G401 (cell line): Measurements from ENCODE around the gene TH. TPM values are rescaled to one million over a fixed set of nuclear protein-coding genes. Genes with fewer than 3 reads are reported as not detected.

Source experiments
- DNase-seq: peaks from one replicate; pipeline ENCODE4 v3.0.0-alpha.2; 2015; ENCODE audit warnings: low spot score
- in situ Hi-C: cut with HindIII; loops from 2 replicates; pipeline ENCODE4 v1.10.0; 2016; ENCODE audit warnings: low sequenced_read_pairs, mixed read lengths
- total RNA-seq: library from RNA; depleted of rRNA; stranded (reverse); fragments of >200 nt; shearing (Covaris generic); gene quantifications from 2 replicates; pipeline ENCODE4 v1.2.3, GENCODE V29; 2014; rRNA removed

The TH gene
- total RNA-seq: 0.49 TPM in 1 of 2 replicates, not detected in the other

- in situ Hi-C loops: no loop called here
These were observed at the start of gene TH for GRCh38 chr11:2171591-2172003. Gene TH (minus strand): TSS chr11:2171815. CDS start chr11:2171786, 29 bp downstream.

GRCh38 chr11:2221024-2221423 is 49.4 kb upstream of the TH start:
- in situ Hi-C loops: no loop called here
- DNase-seq: no peak

More at GRCh38 chr11:2171591-2172003, at the start of gene TH:
- DNase-seq: no peak

- in situ Hi-C loops: no loop called here
These were observed 48.7 kb upstream of the TH start for GRCh38 chr11:2220173-2220771.

GRCh38 chr11:2219318-2220017 is 47.9 kb upstream of the TH start:
- in situ Hi-C loops: no loop called here
- DNase-seq: no peak

More at GRCh38 chr11:2220173-2220771, 48.7 kb upstream of the TH start:
- no peak for DNase-seq

- no peak for DNase-seq
- in situ Hi-C loops: no loop called here
These were observed 46.5 kb upstream of the TH start for GRCh38 chr11:2218031-2218633.

- no peak for DNase-seq
- in situ Hi-C loops: no loop called here
These were observed 45.8 kb upstream of the TH start for GRCh38 chr11:2217211-2218030.

GRCh38 chr11:2216400-2217064 is 44.9 kb upstream of the TH start:
- DNase-seq: no peak
- in situ Hi-C loops: no loop called here

- in situ Hi-C loops: no loop called here
- no peak for DNase-seq
These were observed 44.2 kb upstream of the TH start for GRCh38 chr11:2215561-2216399.

- in situ Hi-C loops: no loop called here
- no peak for DNase-seq
These were observed 43.6 kb upstream of the TH start for GRCh38 chr11:2215230-2215560.

- peak; percentile 13 for DNase-seq
- in situ Hi-C loops: no loop called here
These were observed 43.1 kb upstream of the TH start for GRCh38 chr11:2214527-2215229.

- DNase-seq: peak; percentile 4
- in situ Hi-C loops: no loop called here
These were observed 42.4 kb upstream of the TH start for GRCh38 chr11:2213890-2214526.

GRCh38 chr11:2213384-2213842 is 41.8 kb upstream of the TH start:
- DNase-seq: no peak
- in situ Hi-C loops: no loop called here

GRCh38 chr11:2212411-2213251 is 41.0 kb upstream of the TH start:
- in situ Hi-C loops: no loop called here
- no peak for DNase-seq

- no peak for DNase-seq
- in situ Hi-C loops: no loop called here
These were observed 39.7 kb upstream of the TH start for GRCh38 chr11:2211113-2211971.

- in situ Hi-C loops: no loop called here
- DNase-seq: no peak
These were observed 38.9 kb upstream of the TH start for GRCh38 chr11:2210366-2211112.
